Measurements from ENCODE around the gene CLDN10. TPM values are rescaled to one million over a fixed set of nuclear protein-coding genes. Genes with fewer than 3 reads are reported as not detected.

CLDN10 gene
- total and polyA plus RNA-seq, 8 donors: 83.8 to 258 (median 98.1) TPM

DNA sequence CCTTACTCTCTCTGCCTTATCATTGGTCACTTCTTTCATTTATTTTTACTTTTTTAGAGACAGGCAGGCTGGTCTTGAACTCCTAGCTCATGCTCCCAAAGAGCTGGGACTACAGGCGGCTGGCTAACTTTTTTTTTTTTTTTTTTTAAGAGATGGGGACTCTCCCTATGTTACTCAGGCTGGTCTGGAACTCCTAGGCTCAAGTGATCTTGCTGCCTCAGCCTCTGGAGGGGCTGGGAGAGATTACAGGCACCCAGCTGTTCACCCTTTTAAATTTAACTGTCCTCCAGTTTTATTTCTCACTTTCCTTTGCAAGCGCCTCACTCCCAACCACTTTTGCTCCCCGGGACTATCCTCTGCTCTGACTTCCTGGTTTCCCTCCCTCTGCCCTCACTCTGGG is 5.6 kb upstream of the CLDN10 start:
- peaks cover under 1 to 9% (median 5%) of the 10 kb centered on the region in 3 donors for H3K4me1 ChIP-seq
- intact Hi-C loops (cut with DNase I): no loop called here
- no peaks in the 10 kb centered on the region for H3K36me3 ChIP-seq
- no peaks in the 10 kb centered on the region for H3K9me3 ChIP-seq
- H3K27me3 ChIP-seq: no peaks in the 10 kb centered on the region
- FAIRE-seq: no peak
- WGBS, 2 donors: 47 to 71% methylated on average over 2 to 3 of the region's 3 CpGs
- ATAC-seq: no peak
- no peak for DNase-seq
- no peak overlapping the region for H3K4me3 ChIP-seq
- TF ChIP-seq, protein P1, sequence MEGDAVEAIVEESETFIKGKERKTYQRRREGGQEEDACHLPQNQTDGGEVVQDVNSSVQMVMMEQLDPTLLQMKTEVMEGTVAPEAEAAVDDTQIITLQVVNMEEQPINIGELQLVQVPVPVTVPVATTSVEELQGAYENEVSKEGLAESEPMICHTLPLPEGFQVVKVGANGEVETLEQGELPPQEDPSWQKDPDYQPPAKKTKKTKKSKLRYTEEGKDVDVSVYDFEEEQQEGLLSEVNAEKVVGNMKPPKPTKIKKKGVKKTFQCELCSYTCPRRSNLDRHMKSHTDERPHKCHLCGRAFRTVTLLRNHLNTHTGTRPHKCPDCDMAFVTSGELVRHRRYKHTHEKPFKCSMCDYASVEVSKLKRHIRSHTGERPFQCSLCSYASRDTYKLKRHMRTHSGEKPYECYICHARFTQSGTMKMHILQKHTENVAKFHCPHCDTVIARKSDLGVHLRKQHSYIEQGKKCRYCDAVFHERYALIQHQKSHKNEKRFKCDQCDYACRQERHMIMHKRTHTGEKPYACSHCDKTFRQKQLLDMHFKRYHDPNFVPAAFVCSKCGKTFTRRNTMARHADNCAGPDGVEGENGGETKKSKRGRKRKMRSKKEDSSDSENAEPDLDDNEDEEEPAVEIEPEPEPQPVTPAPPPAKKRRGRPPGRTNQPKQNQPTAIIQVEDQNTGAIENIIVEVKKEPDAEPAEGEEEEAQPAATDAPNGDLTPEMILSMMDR (IDR thresholded peaks at IDR 0.05): no peak
- H3K27ac ChIP-seq: no peak overlapping the region

DNA sequence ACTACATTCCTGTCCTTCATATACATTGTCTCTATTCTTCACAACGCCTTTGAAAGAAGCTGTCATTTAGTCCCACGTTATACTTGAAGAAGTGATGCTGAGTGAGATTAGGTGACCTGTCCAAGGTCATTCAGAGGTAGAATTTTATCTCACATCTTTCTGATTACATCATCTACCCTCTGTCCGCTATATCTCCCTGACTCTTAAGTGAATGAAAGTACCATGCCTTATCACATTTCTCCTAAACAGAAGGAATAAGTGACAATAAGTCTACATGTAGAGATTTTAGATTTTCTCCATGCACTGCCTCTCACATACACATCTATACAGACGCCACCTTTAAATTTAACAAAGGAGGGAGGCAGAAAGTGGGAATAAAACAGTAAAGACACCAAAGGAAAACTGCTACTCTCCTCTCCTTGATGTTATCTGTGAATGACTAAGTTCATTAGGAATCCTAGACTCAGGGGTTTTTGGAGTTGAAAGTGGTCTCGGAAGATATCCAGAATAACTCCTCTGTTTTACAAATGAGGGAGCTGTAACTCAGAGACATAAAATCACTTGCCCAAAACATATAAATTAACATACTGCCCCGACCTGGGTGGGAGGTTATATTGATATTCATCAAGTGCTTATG is 4.9 kb upstream of the CLDN10 start:
- H3K4me3 ChIP-seq: no peak overlapping the region
- H3K4me1 ChIP-seq: peaks cover 0 to 5% (median 4%) of the 10 kb centered on the region in 3 donors
- TF ChIP-seq, protein P1 (IDR thresholded peaks at IDR 0.05): no peak
- FAIRE-seq (no peak), DNase-seq (no peak), ATAC-seq (no peak)
- 62 to 68% methylated on average over 6 of the region's 6 CpGs for WGBS, 2 donors
- no peaks in the 10 kb centered on the region for H3K9me3 ChIP-seq
- no peaks in the 10 kb centered on the region for H3K36me3 ChIP-seq
- H3K27me3 ChIP-seq: no peaks in the 10 kb centered on the region
- no peak overlapping the region for H3K27ac ChIP-seq
- intact Hi-C loops (cut with DNase I): no loop called here

DNA sequence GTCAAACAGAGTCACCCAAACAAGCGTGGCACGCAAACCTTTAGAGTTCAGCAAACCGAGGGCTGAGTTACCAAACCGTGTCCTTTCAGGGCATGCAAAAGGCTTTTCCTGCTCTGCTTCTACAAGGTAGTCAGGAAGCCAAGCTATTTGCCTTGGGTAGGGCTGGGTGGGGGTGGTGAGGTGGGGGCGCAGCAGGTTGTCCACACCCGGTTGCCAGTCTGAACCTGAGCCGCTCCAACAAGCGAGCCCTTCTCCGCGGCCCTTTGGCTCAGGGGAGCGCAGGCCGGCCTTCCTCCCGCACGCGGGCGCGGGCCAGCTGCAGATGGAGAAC is 347 bp upstream of the CLDN10 start:
- ATAC-seq (peak; percentile 30 to 58 (median 38)), FAIRE-seq (no peak)

DNA sequence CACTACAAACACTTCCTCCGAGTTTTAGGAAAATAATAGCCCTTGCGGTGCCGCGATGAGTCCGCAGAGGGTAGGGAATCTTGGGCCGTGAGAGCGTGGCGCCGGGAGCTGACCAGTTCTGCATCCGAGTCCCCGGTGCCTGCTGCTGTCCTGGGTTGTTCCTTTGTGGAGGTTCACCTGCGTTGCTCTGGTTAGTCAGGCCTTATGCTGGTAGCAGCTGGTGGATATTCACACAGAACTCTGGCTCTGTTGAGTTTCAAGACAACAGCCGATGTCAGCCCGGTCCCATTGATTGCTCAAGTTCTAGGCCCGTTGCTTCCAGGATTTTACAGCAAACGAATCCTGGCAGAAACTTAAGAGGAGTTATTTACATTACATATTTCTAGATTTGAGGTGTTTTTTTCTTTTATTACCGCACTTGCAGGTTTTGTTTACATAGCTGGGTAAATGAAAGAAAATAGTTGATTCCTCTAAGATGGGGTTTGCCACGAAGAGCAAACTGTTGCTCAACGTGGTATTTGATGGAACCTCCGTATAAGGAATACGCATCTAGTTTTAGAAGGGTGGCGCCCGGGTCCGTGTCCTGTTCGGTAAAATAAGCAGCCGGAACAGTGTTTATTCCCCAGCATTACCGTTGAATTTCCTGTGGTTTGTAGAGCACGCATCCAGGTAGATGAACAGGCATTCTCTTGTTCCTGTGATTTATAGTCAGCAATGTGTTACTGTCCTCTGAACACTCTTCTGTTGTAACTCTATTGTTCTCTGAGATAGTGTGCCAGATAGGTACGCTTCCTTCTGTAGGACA is 1.3 kb downstream of the CLDN10 start:
- Histone ChIP-seq H3K4me3 (peak overlapping the region; percentile 55 to 84 (median 61)), H3K36me3 (no peaks in the 10 kb centered on the region), H3K27me3 (no peaks in the 10 kb centered on the region), H3K4me1 (peaks cover 0 to 28% (median 17%) of the 10 kb centered on the region in 3 donors), H3K27ac (peak overlapping the region; percentile 83 to 95 (median 87)), H3K9me3 (no peaks in the 10 kb centered on the region)
- TF ChIP-seq, protein P1 (IDR thresholded peaks at IDR 0.05): no peak
- 6 to 7% methylated on average over 29 of the region's 29 CpGs for WGBS, 2 donors
- peak; percentile 62 to 77 (median 69) for DNase-seq
- intact Hi-C loops (cut with DNase I): no loop called here
- ATAC-seq: peak; percentile 62 to 73 (median 64)
- FAIRE-seq: no peak

More for the DNA sequence above, 347 bp upstream of the CLDN10 start:
- no peaks in the 10 kb centered on the region for H3K9me3 ChIP-seq
- H3K27me3 ChIP-seq: no peaks in the 10 kb centered on the region
- TF ChIP-seq, protein P1 (IDR thresholded peaks at IDR 0.05): no peak
- H3K27ac ChIP-seq: peak overlapping the region; percentile 83 to 95 (median 87)
- 5 to 7% methylated on average over 17 of the region's 17 CpGs for WGBS, 2 donors
- peaks cover 0 to 15% (median 12%) of the 10 kb centered on the region in 3 donors for H3K4me1 ChIP-seq
- H3K4me3 ChIP-seq: peak overlapping the region; percentile 55 to 84 (median 61)
- intact Hi-C loops (cut with DNase I): no loop called here
- DNase-seq: no peak
- no peaks in the 10 kb centered on the region for H3K36me3 ChIP-seq

DNA sequence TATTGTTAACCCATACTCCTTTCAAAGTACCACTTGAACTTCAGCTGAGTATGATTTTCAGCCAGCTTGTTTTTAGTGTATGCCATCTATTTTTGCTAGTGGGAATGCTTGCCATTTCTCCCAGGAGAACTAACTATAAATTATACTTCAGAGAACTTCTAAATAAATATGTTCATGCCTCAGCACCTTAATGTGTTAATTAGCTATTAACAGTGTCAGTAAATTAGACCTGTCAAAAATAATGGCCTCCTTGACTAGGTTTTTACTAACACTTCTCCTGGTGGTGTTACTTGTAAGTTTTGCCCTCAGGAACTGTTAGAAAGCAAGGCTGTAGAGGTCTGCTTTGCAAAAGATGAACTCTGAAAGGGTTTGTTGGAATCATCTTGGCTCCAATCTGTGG is 4.5 kb downstream of the CLDN10 start:
- Histone ChIP-seq H3K27ac (peak overlapping the region in 2 of 4 donors; percentile 64 to 95), H3K4me1 (peaks cover 0 to 23% (median 18%) of the 10 kb centered on the region in 3 donors), H3K36me3 (no peaks in the 10 kb centered on the region), H3K4me3 (no peak overlapping the region), H3K27me3 (no peaks in the 10 kb centered on the region), H3K9me3 (no peaks in the 10 kb centered on the region)
- ATAC-seq: no peak
- TF ChIP-seq, protein P1 (IDR thresholded peaks at IDR 0.05): no peak
- no peak for DNase-seq
- FAIRE-seq: no peak
- intact Hi-C loops (cut with DNase I): no loop called here

Measured in pancreas (tissue), 10 donors.